ENCODE measurements around the gene GAB1. TPM values are rescaled to one million over a fixed set of nuclear protein-coding genes. Genes with fewer than 3 reads are reported as not detected.

The GAB1 gene
- total RNA-seq, 1 donor from 2014 or later = 34.3 TPM

DNA sequence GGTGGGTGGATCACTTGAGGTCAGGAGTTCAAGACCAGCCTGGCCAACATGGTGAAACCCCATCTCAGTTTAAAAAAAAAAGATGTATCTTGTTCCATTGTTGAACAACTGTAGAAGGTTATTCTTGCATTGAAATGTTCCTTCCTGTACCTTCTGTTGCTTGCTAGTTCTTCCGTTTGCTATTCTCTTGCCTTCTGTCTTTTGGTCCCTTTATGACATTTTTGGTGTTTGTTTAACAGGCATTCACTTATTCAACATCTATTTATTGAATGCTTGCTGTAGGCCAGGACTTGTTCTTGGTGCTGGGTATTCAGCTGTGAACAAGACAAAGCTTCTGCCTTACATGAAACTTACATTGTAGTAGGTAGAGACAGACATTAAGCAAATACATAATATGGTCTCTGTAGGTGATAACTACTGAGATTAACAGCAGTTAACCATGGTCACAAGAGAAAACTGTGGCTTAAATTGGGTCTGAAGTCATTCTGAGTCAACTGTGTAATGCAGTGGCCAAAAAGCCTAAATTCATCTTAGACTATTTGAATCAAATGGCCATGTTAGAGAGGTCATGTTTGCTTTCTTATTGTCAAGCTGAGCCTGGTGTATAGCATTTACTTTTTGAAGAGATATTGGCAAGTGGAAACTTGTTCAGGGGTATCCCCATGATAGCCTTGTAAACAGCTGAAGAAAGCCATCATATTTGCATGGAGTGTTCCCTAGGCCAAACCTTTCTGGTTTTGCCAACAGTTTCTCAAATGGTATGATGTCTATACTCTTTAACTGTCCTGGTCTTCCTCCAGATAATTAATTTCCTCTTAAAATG is 35.6 kb downstream of the GAB1 start:
- Mint-ChIP-seq H3K4me3 (ENCODE audit: low read depth) (no peak overlapping the region), H3K4me1 (ENCODE audit: low read depth) (peaks cover 21% of the 10 kb centered on the region), H3K27ac (no peak overlapping the region), H3K36me3 (ENCODE audit: insufficient read depth) (peaks cover 4% of the 10 kb centered on the region), H3K9me3 (ENCODE audit: low read depth) (peaks cover 3% of the 10 kb centered on the region), H3K27me3 (no peaks in the 10 kb centered on the region)
- TF ChIP-seq, protein P1, sequence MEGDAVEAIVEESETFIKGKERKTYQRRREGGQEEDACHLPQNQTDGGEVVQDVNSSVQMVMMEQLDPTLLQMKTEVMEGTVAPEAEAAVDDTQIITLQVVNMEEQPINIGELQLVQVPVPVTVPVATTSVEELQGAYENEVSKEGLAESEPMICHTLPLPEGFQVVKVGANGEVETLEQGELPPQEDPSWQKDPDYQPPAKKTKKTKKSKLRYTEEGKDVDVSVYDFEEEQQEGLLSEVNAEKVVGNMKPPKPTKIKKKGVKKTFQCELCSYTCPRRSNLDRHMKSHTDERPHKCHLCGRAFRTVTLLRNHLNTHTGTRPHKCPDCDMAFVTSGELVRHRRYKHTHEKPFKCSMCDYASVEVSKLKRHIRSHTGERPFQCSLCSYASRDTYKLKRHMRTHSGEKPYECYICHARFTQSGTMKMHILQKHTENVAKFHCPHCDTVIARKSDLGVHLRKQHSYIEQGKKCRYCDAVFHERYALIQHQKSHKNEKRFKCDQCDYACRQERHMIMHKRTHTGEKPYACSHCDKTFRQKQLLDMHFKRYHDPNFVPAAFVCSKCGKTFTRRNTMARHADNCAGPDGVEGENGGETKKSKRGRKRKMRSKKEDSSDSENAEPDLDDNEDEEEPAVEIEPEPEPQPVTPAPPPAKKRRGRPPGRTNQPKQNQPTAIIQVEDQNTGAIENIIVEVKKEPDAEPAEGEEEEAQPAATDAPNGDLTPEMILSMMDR (IDR thresholded peaks at IDR 0.05; ENCODE audit: unreplicated experiment) = no peak
- DNase-seq (ENCODE audit: low spot score, unreplicated experiment) = no peak

DNA sequence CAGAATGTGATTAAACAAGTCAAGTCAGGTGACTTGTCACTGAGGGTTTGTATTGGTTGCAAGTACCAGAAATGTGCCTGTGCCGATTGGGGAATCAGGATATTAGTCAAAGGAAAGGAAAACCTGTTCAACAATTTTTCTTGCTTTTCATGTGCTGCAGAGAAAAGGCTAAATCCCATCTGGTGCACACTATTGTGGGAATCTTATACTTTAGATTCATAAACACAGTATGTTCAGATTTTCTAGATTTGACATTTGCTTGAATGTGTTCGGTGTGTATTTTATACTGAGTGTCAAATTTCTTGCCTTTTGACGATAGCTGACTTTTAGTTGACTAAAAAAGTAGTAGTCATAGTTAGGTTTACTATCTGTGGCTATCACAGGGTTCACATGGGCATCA is 37.6 kb downstream of the GAB1 start:
- no peaks in the 10 kb centered on the region for H3K27me3 Mint-ChIP-seq
- peaks cover 3% of the 10 kb centered on the region for H3K9me3 Mint-ChIP-seq (ENCODE audit: low read depth)
- no peak overlapping the region for H3K27ac Mint-ChIP-seq
- DNase-seq (ENCODE audit: low spot score, unreplicated experiment) = no peak
- TF ChIP-seq, protein P1 (IDR thresholded peaks at IDR 0.05; ENCODE audit: unreplicated experiment) = no peak
- H3K36me3 Mint-ChIP-seq (ENCODE audit: insufficient read depth) = peaks cover 4% of the 10 kb centered on the region
- H3K4me1 Mint-ChIP-seq (ENCODE audit: low read depth) = peaks cover 38% of the 10 kb centered on the region
- H3K4me3 Mint-ChIP-seq (ENCODE audit: low read depth) = no peak overlapping the region

DNA sequence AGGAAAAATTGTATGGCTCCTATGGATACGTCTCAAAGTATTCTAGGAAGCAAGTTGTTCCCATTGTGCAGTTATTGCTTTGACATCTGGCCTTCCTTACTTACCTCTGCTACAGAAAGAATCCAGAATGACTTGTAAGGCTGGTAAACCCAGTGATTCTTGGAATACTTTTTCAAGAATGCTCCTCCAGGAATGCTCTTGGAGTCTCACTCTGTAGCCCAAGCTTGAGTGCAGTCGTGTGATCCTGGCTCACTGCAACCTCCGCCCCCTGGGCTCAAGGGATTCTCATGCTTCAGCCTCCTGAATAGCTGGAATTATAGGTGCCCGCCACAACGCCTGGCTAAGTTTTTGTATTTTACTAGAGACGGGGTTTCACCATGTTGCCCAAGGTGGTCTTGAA is 38.1 kb downstream of the GAB1 start:
- Mint-ChIP-seq H3K4me3 (ENCODE audit: low read depth) (no peak overlapping the region), H3K36me3 (ENCODE audit: insufficient read depth) (peaks cover 4% of the 10 kb centered on the region), H3K27ac (no peak overlapping the region), H3K9me3 (ENCODE audit: low read depth) (peaks cover 3% of the 10 kb centered on the region), H3K27me3 (no peaks in the 10 kb centered on the region), H3K4me1 (ENCODE audit: low read depth) (peaks cover 41% of the 10 kb centered on the region)
- TF ChIP-seq, protein P1 (IDR thresholded peaks at IDR 0.05; ENCODE audit: unreplicated experiment) = no peak
- no peak for DNase-seq (ENCODE audit: low spot score, unreplicated experiment)

DNA sequence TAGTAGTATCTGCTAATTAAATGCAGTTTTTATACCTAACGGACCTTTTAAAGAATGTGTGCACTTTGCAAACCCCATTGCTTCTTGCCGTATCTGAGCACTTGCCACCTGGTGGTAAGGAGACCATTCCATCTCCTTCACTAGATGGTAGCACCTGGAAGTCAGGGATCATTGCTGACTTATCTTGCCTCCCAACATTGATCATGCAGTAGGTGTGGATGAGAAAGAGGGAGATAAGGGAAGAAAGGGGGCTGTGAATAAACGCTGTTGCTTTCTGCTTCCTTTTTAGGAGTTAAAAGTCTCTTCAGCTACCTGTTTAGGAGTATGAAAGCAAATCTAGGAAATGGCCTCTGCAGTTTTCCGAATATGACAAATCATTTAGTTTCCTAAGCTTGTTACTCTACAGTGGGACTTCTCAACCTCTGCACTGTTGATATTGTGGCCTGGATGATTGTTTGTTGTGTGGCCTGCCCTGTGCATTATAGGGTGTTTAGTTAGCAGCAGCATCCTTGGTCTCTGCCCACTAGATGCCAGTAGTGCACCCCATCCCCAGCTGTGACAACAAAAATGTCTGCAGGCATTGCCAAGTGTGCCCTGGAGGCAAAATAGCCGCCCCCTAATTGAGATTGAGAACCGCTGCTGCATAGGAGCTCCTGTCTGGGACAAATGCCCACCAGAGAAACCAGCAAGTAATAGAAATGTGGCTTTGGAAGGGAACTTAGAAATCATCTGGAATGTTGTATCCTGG is 38.8 kb downstream of the GAB1 start:
- no peak overlapping the region for H3K27ac Mint-ChIP-seq
- H3K36me3 Mint-ChIP-seq (ENCODE audit: insufficient read depth) = peaks cover 2% of the 10 kb centered on the region
- H3K4me1 Mint-ChIP-seq (ENCODE audit: low read depth) = peaks cover 41% of the 10 kb centered on the region
- H3K27me3 Mint-ChIP-seq = no peaks in the 10 kb centered on the region
- DNase-seq (ENCODE audit: low spot score, unreplicated experiment) = no peak
- no peak overlapping the region for H3K4me3 Mint-ChIP-seq (ENCODE audit: low read depth)
- TF ChIP-seq, protein P1 (IDR thresholded peaks at IDR 0.05; ENCODE audit: unreplicated experiment) = no peak
- H3K9me3 Mint-ChIP-seq (ENCODE audit: low read depth) = peaks cover 3% of the 10 kb centered on the region

DNA sequence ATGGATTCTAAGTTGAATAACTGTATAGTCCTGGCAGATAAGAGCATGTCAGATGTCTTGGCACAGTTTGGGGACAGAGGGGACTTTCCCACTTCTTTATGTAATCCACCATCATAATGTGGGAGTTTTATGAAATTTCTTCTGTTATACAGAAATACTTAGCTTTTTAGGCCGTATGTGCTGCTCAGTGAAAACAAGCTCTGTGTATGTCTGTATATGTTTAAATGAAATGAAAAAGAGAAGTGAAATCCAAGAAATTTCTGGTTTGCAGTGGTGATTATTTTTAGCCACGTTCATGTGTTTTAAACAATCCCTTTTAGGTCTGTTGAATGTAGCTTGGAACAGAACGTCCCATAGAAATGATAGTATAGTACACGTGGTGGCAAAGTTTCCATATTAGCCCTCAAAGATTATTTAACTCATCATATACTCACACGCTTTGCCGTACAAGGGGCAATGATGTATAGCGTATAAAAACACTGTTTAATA is 41.0 kb downstream of the GAB1 start:
- H3K4me3 Mint-ChIP-seq (ENCODE audit: low read depth) = no peak overlapping the region
- H3K27ac Mint-ChIP-seq = peak overlapping the region; percentile 35
- H3K4me1 Mint-ChIP-seq (ENCODE audit: low read depth) = peaks cover 59% of the 10 kb centered on the region
- DNase-seq (ENCODE audit: low spot score, unreplicated experiment) = no peak
- H3K27me3 Mint-ChIP-seq = no peaks in the 10 kb centered on the region
- H3K9me3 Mint-ChIP-seq (ENCODE audit: low read depth) = no peaks in the 10 kb centered on the region
- H3K36me3 Mint-ChIP-seq (ENCODE audit: insufficient read depth) = no peaks in the 10 kb centered on the region
- TF ChIP-seq, protein P1 (IDR thresholded peaks at IDR 0.05; ENCODE audit: unreplicated experiment) = no peak
